SU-DHL-6 (cell line): ENCODE measurements around the gene CADPS.

Source experiments
- H2AFZ ChIP-seq: fragments of 200-600 bp; sonication (generic); 2 replicates; pipeline ENCODE4 v1.6.1; 2014; ENCODE audit warnings: low read depth, mild to moderate bottlenecking, moderate library complexity, mixed read lengths, antibody characterized with exemption, low read length; ENCODE audit not compliant: severe bottlenecking
- H3F3A ChIP-seq: fragments of 200-600 bp; shearing (Covaris generic); 2 replicates; pipeline ENCODE4 v1.6.0; 2016; ENCODE audit warnings: antibody characterized with exemption, mild to moderate bottlenecking; ENCODE audit not compliant: insufficient read depth
- H3K27ac ChIP-seq: fragments of 200-600 bp; sonication (generic); 2 replicates; pipeline ENCODE4 v1.5.1; 2016; ENCODE audit warnings: low read depth, mild to moderate bottlenecking, low read length, moderate library complexity, mixed read lengths
- H3K27me3 ChIP-seq: fragments of 200-600 bp; sonication (generic), shearing (Covaris generic); 2 replicates; pipeline ENCODE4 v1.6.0; 2014; ENCODE audit warnings: mild to moderate bottlenecking, low read length
- H3K36me3 ChIP-seq: fragments of 200-600 bp; sonication (generic); 2 replicates; pipeline ENCODE4 v1.6.1; 2014; ENCODE audit warnings: mild to moderate bottlenecking, low read length, mixed read lengths
- H3K4me2 ChIP-seq: fragments of 300-600, 200-600 bp; shearing (Covaris generic), sonication (generic); 2 replicates; pipeline ENCODE4 v1.6.0; 2014; ENCODE audit warnings: low read length, low read depth, mild to moderate bottlenecking; ENCODE audit not compliant: poor library complexity, severe bottlenecking
- H3K4me3 ChIP-seq: fragments of 200-600 bp; sonication (generic); 2 replicates; pipeline ENCODE4 v1.5.1; 2014; ENCODE audit warnings: antibody characterized with exemption, low read length, mild to moderate bottlenecking, mixed read lengths; ENCODE audit not compliant: insufficient read depth, poor library complexity, severe bottlenecking
- H3K79me2 ChIP-seq: fragments of 200-600 bp; sonication (generic); 2 replicates; pipeline ENCODE4 v1.6.1; 2014; ENCODE audit warnings: mild to moderate bottlenecking, low read length, moderate library complexity; ENCODE audit not compliant: insufficient read depth
- H3K9ac ChIP-seq: fragments of 200-600 bp; sonication (generic); 2 replicates; pipeline ENCODE4 v1.7.0; 2014; ENCODE audit warnings: mild to moderate bottlenecking, low read length
- H3K9me2 ChIP-seq: fragments of 200-600 bp; sonication (generic); replicated peaks from 2 replicates; pipeline ENCODE4 v1.6.1; 2014; ENCODE audit warnings: low read length; ENCODE audit not compliant: insufficient read depth
- H3K9me3 ChIP-seq: fragments of 200-600 bp; sonication (generic); 2 replicates; pipeline ENCODE4 v1.6.1; 2014; ENCODE audit warnings: low read length, mixed read lengths; ENCODE audit not compliant: insufficient read depth
- H4K20me1 ChIP-seq: fragments of 200-600 bp; sonication (generic); 2 replicates; pipeline ENCODE4 v1.6.1; 2014; ENCODE audit warnings: low read depth, mild to moderate bottlenecking, antibody characterized with exemption, low read length, moderate library complexity, mixed read lengths
- CTCF ChIP-seq: fragments of 200-600 bp; sonication (generic); IDR thresholded peaks from one replicate; pipeline ENCODE4 v1.5.1; 2017; ENCODE audit warnings: antibody characterized with exemption, mild to moderate bottlenecking, low read length, moderate library complexity; ENCODE audit not compliant: insufficient read depth, poor library complexity, severe bottlenecking
- EZH2phosphoT487 ChIP-seq: fragments of 200-600 bp; sonication (generic), shearing (Covaris generic); conservative IDR thresholded peaks from 2 replicates; pipeline ENCODE4 v1.6.1; 2018; ENCODE audit warnings: mild to moderate bottlenecking, antibody characterized with exemption, low read length, moderate library complexity, mixed read lengths

CADPS gene

GRCh38 chr3:62823461-62824050, 51.7 kb downstream of the CADPS start:
- Histone ChIP-seq H3K4me2 (peak overlapping the region; percentile 82), H3K27me3 (no peaks in the 10 kb centered on the region), H4K20me1 (no peaks in the 10 kb centered on the region), H3K79me2 (peaks cover 3% of the 10 kb centered on the region; the same call in 1 of the 2 replicates), H3F3A (peaks cover 23% of the 10 kb centered on the region), H3K4me3 (peak overlapping the region; percentile 39), H3K27ac (peak overlapping the region; percentile 84), H3K9ac (peak overlapping the region; percentile 55), H2AFZ (no peak overlapping the region), H3K9me2 (no peaks in the 10 kb centered on the region), H3K9me3 (no peaks in the 10 kb centered on the region), H3K36me3 (no peaks in the 10 kb centered on the region)
- TF ChIP-seq EZH2phosphoT487 (no peak), CTCF (no peak)

GRCh38 chr3:62822905-62823304, 52.3 kb downstream of the CADPS start:
- Histone ChIP-seq H3K36me3 (no peaks in the 10 kb centered on the region), H2AFZ (no peak overlapping the region), H3K9me2 (no peaks in the 10 kb centered on the region), H3K9me3 (no peaks in the 10 kb centered on the region), H4K20me1 (no peaks in the 10 kb centered on the region), H3K27ac (peak overlapping the region; percentile 84), H3K4me2 (peak overlapping the region; percentile 82), H3F3A (peaks cover 28% of the 10 kb centered on the region), H3K79me2 (peaks cover 3% of the 10 kb centered on the region; the same call in 1 of the 2 replicates), H3K9ac (peak overlapping the region; percentile 55), H3K27me3 (no peaks in the 10 kb centered on the region), H3K4me3 (peak overlapping the region; percentile 39)
- no peak for TF ChIP-seq CTCF
- TF ChIP-seq EZH2phosphoT487 = no peak

- H3K27ac ChIP-seq = peak overlapping the region; percentile 99
- H3K27me3 ChIP-seq = no peaks in the 10 kb centered on the region
- no peaks in the 10 kb centered on the region for H3K9me2 ChIP-seq
- no peaks in the 10 kb centered on the region for H3K36me3 ChIP-seq
- H3K9ac ChIP-seq = peak overlapping the region; percentile 63
- H2AFZ ChIP-seq = no peak overlapping the region
- H3K4me2 ChIP-seq = peak overlapping the region; percentile 83
- H3K9me3 ChIP-seq = no peaks in the 10 kb centered on the region
- peak overlapping the region; percentile 28 for H3K4me3 ChIP-seq
- H4K20me1 ChIP-seq = no peaks in the 10 kb centered on the region
- H3F3A ChIP-seq = peaks cover 66% of the 10 kb centered on the region
- TF ChIP-seq CTCF (no peak), EZH2phosphoT487 (no peak)
- H3K79me2 ChIP-seq = peaks cover 8% of the 10 kb centered on the region; the same call in 1 of the 2 replicates
These were observed 56.9 kb downstream of the CADPS start for GRCh38 chr3:62818347-62818746.
